Body of pancreas (tissue), 4 donors: ENCODE data around the gene PTPN14. TPM values are rescaled to one million over a fixed set of nuclear protein-coding genes. Genes with fewer than 3 reads are reported as not detected.

Experiments
- ATAC-seq: fragments of 150-250 bp; one replicate; pipeline ENCODE4 v1.9.1; 2016
- DNase-seq, 4 donors: peaks; one replicate each; pipeline ENCODE4 v3.0.0-alpha.2; 2019
- H3K27ac ChIP-seq, 4 donors: fragments of 200-600 bp; sonication (generic); 1 replicate in 3 of 4; 2 replicates in 1 of 4; pipeline versions ENCODE4 v1.5.1 to v1.6.1; 2016 to 2019; ENCODE audit warnings: mild to moderate bottlenecking in 1 of 4, mixed read lengths in 1 of 4, moderate library complexity in 1 of 4
- H3K27me3 ChIP-seq, 2 donors: fragments of 200-600 bp; sonication (generic); one replicate each; pipeline ENCODE4 v1.6.0; 2016; ENCODE audit warnings: mild to moderate bottlenecking in 1 of 2
- H3K36me3 ChIP-seq, 2 donors: fragments of 200-600 bp; sonication (generic); replicated peaks in 1 of 2; 2 replicates each; pipeline ENCODE4 v1.5.1; 2016; ENCODE audit warnings: low read depth in 2 of 2; ENCODE audit not compliant: insufficient read depth in 1 of 2
- H3K4me1 ChIP-seq: fragments of 200-600 bp; sonication (generic); one replicate; pipeline ENCODE4 v1.6.0; 2016
- H3K4me3 ChIP-seq, 2 donors: fragments of 200-600 bp; sonication (generic); 1 replicate in 1 of 2; 2 replicates in 1 of 2; pipeline ENCODE4 v1.5.1; 2016 to 2019
- H3K9me3 ChIP-seq, 3 donors: fragments of 200-600 bp; sonication (generic); 1 replicate in 2 of 3; 2 replicates in 1 of 3; pipeline ENCODE4 v1.5.1; 2016
- CTCF ChIP-seq, 7 experiments: fragments of 450-650 bp in 4 of 7; fragments of 200-600 bp in 3 of 7; sonication (generic) in 3 of 7; IDR thresholded peaks; one replicate each; pipeline ENCODE4 v1.5.1; 2016 to 2019; ENCODE audit warnings: antibody characterized with exemption in 7 of 7
- POLR2A ChIP-seq, 3 donors: fragments of 450-650 bp; IDR thresholded peaks; one replicate each; pipeline ENCODE4 v1.6.1; 2016; ENCODE audit warnings: antibody characterized with exemption in 3 of 3, mild to moderate bottlenecking in 2 of 3
- WGBS, 2 donors: methylation state at CpG; one replicate each; pipeline ENCODE4 v1.1.5; 2017; 5-methylcytosine and 5-hydroxymethylcytosine counted together
- intact Hi-C: fragments of 100-400 bp; cut with DNase I; formaldehyde crosslinking; loops from one replicate; pipeline ENCODE4 v1.15.1; 2023
- total RNA-seq, 2 donors: library from RNA; depleted of rRNA; stranded (reverse); fragments of >200 nt; gene quantifications; one replicate each; pipeline ENCODE4 v1.1.0, GENCODE V29; 2016

The PTPN14 gene
- total RNA-seq, 2 donors from 2014 or later: 10.5 to 18.7 TPM

DNA sequence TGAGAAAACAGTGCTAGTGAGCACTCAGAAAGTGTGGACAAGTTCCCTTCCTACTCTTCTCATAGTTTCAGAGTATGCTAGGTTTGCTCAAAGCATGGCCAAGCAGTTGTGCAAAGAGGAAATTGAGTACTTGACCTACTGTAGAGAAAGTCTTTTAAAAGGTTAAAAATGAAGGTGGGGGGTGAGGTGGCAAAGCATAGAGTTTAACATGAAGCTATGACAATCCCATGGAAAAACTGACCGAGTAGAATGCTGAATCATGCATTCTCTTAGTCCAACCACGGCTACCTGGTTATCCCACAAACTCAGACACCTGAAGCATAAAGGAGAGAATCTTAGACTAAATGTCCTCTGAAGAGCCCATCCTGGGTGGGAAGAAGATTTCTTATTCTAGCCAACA, 79.9 kb downstream of the PTPN14 start:
- Histone ChIP-seq H3K9me3 (no peaks in the 10 kb centered on the region), H3K4me1 (peaks cover 16% of the 10 kb centered on the region), H3K36me3 (no peaks in the 10 kb centered on the region), H3K27me3 (no peaks in the 10 kb centered on the region), H3K27ac (no peak overlapping the region), H3K4me3 (no peak overlapping the region)
- DNase-seq (no peak), ATAC-seq (no peak)
- intact Hi-C loops: no loop called here
- TF ChIP-seq CTCF (IDR thresholded peaks at IDR 0.05): no peak
- no peak for TF ChIP-seq POLR2A (IDR thresholded peaks at IDR 0.05)
- 52 to 68% methylated on average over 2 of the region's 2 CpGs for WGBS, 2 donors

- intact Hi-C loops: no loop called here
- peaks cover 15% of the 10 kb centered on the region for H3K4me1 ChIP-seq
- H3K4me3 ChIP-seq: no peak overlapping the region
- no peak overlapping the region for H3K27ac ChIP-seq
- TF ChIP-seq CTCF (IDR thresholded peaks at IDR 0.05) (no peak), POLR2A (IDR thresholded peaks at IDR 0.05) (no peak)
- DNase-seq (no peak), ATAC-seq (no peak)
- no peaks in the 10 kb centered on the region for H3K9me3 ChIP-seq
- WGBS, 2 donors: 91 to 95% methylated on average over 3 of the region's 3 CpGs
- no peaks in the 10 kb centered on the region for H3K27me3 ChIP-seq
- no peaks in the 10 kb centered on the region for H3K36me3 ChIP-seq
Measured at GRCh38 chr1:214470132-214470531, 81.3 kb downstream of the PTPN14 start.

GRCh38 chr1:214469290-214469689, 82.1 kb downstream of the PTPN14 start:
- Histone ChIP-seq H3K36me3 (no peaks in the 10 kb centered on the region), H3K27ac (no peak overlapping the region), H3K9me3 (no peaks in the 10 kb centered on the region), H3K4me1 (peaks cover 15% of the 10 kb centered on the region), H3K4me3 (no peak overlapping the region), H3K27me3 (no peaks in the 10 kb centered on the region)
- intact Hi-C loops: no loop called here
- 100% methylated on average over 1 of the region's 1 CpG for WGBS, 2 donors
- DNase-seq (no peak), ATAC-seq (no peak)
- TF ChIP-seq CTCF (IDR thresholded peaks at IDR 0.05) (no peak), POLR2A (IDR thresholded peaks at IDR 0.05) (no peak)

DNA sequence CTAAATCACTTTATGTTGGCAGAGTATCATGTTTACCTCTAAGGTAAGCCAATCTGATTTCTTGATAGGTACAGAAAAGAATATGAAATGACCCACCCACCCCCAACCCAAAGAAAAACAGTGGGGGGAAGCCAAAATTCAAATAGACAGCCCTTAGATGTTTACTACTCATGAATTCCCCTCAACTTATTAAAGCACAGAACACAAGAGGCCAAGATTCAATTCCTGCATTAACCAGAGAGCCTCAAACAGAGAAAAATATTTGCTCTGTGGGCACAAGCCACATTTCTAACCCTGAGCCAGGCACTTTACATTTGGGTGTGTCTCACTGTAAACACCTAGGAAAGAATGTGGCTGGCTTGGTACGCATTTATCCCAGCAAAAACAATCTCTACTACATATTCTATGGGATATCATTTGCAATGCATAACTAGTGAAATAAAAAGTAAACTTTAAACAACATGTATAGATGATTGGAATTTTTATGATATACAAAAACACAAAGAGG, 84.3 kb downstream of the PTPN14 start:
- Histone ChIP-seq H3K27me3 (no peaks in the 10 kb centered on the region), H3K9me3 (no peaks in the 10 kb centered on the region), H3K27ac (no peak overlapping the region), H3K36me3 (no peaks in the 10 kb centered on the region), H3K4me1 (peaks cover 12% of the 10 kb centered on the region), H3K4me3 (no peak overlapping the region)
- intact Hi-C loops: no loop called here
- DNase-seq (no peak), ATAC-seq (no peak)
- WGBS, 2 donors: 52 to 56% methylated on average over 1 of the region's 1 CpG
- TF ChIP-seq CTCF (IDR thresholded peaks at IDR 0.05): no peak
- TF ChIP-seq POLR2A (IDR thresholded peaks at IDR 0.05): no peak

DNA sequence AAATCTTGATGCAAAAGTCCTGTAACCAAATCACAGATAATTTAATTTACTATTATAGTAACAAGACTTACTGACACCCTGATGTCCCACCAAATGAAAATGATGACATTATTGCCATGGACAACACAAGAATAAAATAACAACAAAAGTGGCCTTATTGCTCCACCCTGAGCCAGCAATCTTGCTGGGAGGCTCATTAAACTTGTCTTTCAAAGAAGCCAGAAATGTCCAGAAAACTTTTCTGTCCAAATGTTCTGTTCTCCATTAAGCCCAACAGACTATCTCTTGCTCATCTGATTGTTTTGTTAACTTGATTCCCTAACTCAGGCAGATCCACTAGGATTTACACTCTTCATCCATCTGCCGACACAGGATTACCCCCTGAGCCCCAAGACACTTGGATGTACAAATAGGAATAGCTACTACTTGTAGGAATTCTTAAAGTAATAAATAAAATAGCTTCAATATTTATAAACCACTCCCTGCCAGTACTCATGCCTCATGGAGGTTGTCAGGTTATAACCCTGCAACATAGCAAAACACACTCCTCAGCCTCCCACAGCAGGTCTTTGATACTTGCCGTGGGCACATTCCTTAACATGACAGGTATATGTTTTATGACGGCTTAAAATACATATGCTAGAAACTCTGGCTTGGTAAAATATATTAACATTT, 84.9 kb downstream of the PTPN14 start:
- no peaks in the 10 kb centered on the region for H3K36me3 ChIP-seq
- peak overlapping the region in 1 of 4 donors; percentile 39 for H3K27ac ChIP-seq
- TF ChIP-seq POLR2A (IDR thresholded peaks at IDR 0.05) (no peak), CTCF (IDR thresholded peaks at IDR 0.05) (no peak)
- ATAC-seq (no peak), DNase-seq (no peak)
- peaks cover 12% of the 10 kb centered on the region for H3K4me1 ChIP-seq
- intact Hi-C loops: no loop called here
- H3K27me3 ChIP-seq: no peaks in the 10 kb centered on the region
- WGBS, 2 donors: 41% methylated on average over 3 of the region's 3 CpGs
- H3K4me3 ChIP-seq: no peak overlapping the region
- no peaks in the 10 kb centered on the region for H3K9me3 ChIP-seq
